Measurements from ENCODE around the gene HSD17B2. TPM values are rescaled to one million over a fixed set of nuclear protein-coding genes. Genes with fewer than 3 reads are reported as not detected.

HSD17B2 gene
- total and polyA plus RNA-seq, 5 donors from 2014 or later: 0.06 TPM; not detected in 4

DNA sequence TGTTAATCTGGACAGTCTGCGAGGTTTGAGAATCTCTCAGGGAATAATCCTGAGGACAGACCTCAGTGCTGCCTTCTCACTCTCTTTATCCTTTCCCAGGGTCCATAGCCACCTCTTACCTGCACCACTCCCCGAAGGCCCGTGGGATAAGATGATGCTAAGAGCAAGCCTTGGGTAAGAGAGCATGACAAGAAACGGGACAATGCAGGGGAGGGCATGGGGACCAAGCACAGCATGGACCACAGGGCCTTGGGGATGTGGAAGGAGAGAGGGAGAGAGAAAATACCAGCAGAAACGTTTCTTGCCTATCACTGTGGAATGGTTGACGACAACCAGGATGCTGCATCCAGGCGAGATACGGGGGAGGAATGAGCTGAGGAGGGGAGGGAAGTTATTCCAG is 15.5 kb upstream of the HSD17B2 start:
- DNase-seq: no peak
- no peaks in the 10 kb centered on the region for H3K4me1 ChIP-seq (ENCODE audit: control insufficient read depth, insufficient read depth, low read length, poor library complexity, severe bottlenecking)
- no peak overlapping the region for H3K27ac Mint-ChIP-seq
- no peaks in the 10 kb centered on the region for H3K36me3 ChIP-seq (ENCODE audit: control insufficient read depth, insufficient read depth, low read length)
- peaks cover 0 to 3% (median 0%) of the 10 kb centered on the region in 7 donors for H3K9me3 Mint-ChIP-seq
- peaks cover 0 to 7% of the 10 kb centered on the region in 2 experiments for H3K9me3 ChIP-seq (ENCODE audit: control insufficient read depth in 2 of 2, low read length in 2 of 2)
- ATAC-seq (ENCODE audit: low read depth in 2 of 2): no peak
- no peak overlapping the region for H3K27ac ChIP-seq (ENCODE audit: insufficient read depth, low read length, poor library complexity, severe bottlenecking)
- H3K27me3 Mint-ChIP-seq: peaks cover 9% of the 10 kb centered on the region
- peaks cover 5% of the 10 kb centered on the region for H3K27me3 ChIP-seq (ENCODE audit: control insufficient read depth, insufficient read depth, low read length)
- H3K4me3 Mint-ChIP-seq: no peak overlapping the region
- H3K4me1 Mint-ChIP-seq: no peaks in the 10 kb centered on the region
- H3K4me3 ChIP-seq (ENCODE audit: low read depth, low read length): no peak overlapping the region
- H3K36me3 Mint-ChIP-seq: no peaks in the 10 kb centered on the region

DNA sequence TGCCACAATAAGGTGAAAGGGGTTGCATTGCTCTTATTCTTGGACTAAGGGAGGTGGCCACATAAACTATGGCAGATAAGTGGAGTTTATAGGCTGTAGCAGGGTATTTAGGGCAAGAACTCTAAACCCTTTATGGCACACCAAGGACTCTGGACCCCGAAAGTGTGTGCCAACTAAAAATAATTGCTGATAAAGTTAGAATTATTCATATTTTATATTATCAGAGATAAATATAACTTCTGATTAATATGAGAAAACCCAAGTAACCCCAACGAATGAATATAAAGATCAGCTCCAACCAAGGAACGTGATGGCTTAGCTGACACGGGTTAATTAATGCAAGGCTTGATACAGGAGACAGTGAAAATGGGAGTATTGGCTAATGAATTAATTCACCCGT is 15.0 kb upstream of the HSD17B2 start:
- Histone ChIP-seq H3K27me3 (ENCODE audit: control insufficient read depth, insufficient read depth, low read length) (peaks cover 5% of the 10 kb centered on the region), H3K36me3 (ENCODE audit: control insufficient read depth, insufficient read depth, low read length) (no peaks in the 10 kb centered on the region), H3K9me3 (ENCODE audit: control insufficient read depth in 2 of 2, low read length in 2 of 2) (peaks cover 0 to 4% of the 10 kb centered on the region in 2 experiments), H3K27ac (ENCODE audit: insufficient read depth, low read length, poor library complexity, severe bottlenecking) (no peak overlapping the region), H3K4me1 (ENCODE audit: control insufficient read depth, insufficient read depth, low read length, poor library complexity, severe bottlenecking) (no peaks in the 10 kb centered on the region), H3K4me3 (ENCODE audit: low read depth, low read length) (no peak overlapping the region)
- no peak overlapping the region for H3K4me3 Mint-ChIP-seq
- H3K9me3 Mint-ChIP-seq: peaks cover 0 to 3% (median 0%) of the 10 kb centered on the region in 7 donors
- no peak for ATAC-seq (ENCODE audit: low read depth in 2 of 2)
- DNase-seq: no peak
- H3K4me1 Mint-ChIP-seq: no peaks in the 10 kb centered on the region
- peaks cover 9% of the 10 kb centered on the region for H3K27me3 Mint-ChIP-seq
- H3K36me3 Mint-ChIP-seq: no peaks in the 10 kb centered on the region
- H3K27ac Mint-ChIP-seq: no peak overlapping the region

GRCh38 chr16:82023206-82023605 is 11.8 kb upstream of the HSD17B2 start:
- H3K4me1 ChIP-seq (ENCODE audit: control insufficient read depth, insufficient read depth, low read length, poor library complexity, severe bottlenecking): no peaks in the 10 kb centered on the region
- Mint-ChIP-seq H3K4me1 (no peaks in the 10 kb centered on the region), H3K9me3 (peaks cover 0 to 3% (median 0%) of the 10 kb centered on the region in 7 donors), H3K27me3 (peaks cover 9% of the 10 kb centered on the region), H3K27ac (no peak overlapping the region), H3K36me3 (no peaks in the 10 kb centered on the region), H3K4me3 (no peak overlapping the region)
- H3K27me3 ChIP-seq (ENCODE audit: control insufficient read depth, insufficient read depth, low read length): peaks cover 3% of the 10 kb centered on the region
- H3K4me3 ChIP-seq (ENCODE audit: low read depth, low read length): no peak overlapping the region
- no peak for DNase-seq
- H3K9me3 ChIP-seq (ENCODE audit: control insufficient read depth in 2 of 2, low read length in 2 of 2): no peaks in the 10 kb centered on the region
- no peaks in the 10 kb centered on the region for H3K36me3 ChIP-seq (ENCODE audit: control insufficient read depth, insufficient read depth, low read length)
- H3K27ac ChIP-seq (ENCODE audit: insufficient read depth, low read length, poor library complexity, severe bottlenecking): no peak overlapping the region
- ATAC-seq (ENCODE audit: low read depth in 2 of 2): no peak

DNA sequence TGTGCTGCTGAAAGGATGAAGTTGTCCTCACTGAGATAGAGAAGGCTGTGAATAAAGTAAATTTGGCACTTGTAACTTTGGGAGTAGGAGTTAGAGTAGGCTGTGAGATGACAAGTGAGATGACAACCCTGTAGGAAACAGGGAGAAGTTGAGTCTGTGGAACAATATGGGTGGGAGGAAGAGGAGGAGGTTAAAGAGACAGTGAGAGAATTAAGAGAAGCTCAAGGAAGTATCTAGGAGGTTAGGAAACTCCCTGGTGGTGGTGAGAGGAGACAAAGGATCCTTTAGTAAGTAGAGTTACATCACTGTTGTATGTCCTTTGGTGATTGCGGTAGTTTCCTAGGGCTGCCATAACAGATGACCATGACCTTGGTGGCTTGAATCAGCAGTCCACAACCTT is 10.7 kb upstream of the HSD17B2 start:
- Mint-ChIP-seq H3K27ac (no peak overlapping the region), H3K27me3 (peaks cover 9% of the 10 kb centered on the region), H3K4me3 (no peak overlapping the region), H3K4me1 (no peaks in the 10 kb centered on the region), H3K9me3 (peaks cover 0 to 3% (median 0%) of the 10 kb centered on the region in 7 donors), H3K36me3 (no peaks in the 10 kb centered on the region)
- ATAC-seq (ENCODE audit: low read depth in 2 of 2): no peak
- H3K4me1 ChIP-seq (ENCODE audit: control insufficient read depth, insufficient read depth, low read length, poor library complexity, severe bottlenecking): no peaks in the 10 kb centered on the region
- no peak overlapping the region for H3K27ac ChIP-seq (ENCODE audit: insufficient read depth, low read length, poor library complexity, severe bottlenecking)
- H3K4me3 ChIP-seq (ENCODE audit: low read depth, low read length): no peak overlapping the region
- H3K36me3 ChIP-seq (ENCODE audit: control insufficient read depth, insufficient read depth, low read length): no peaks in the 10 kb centered on the region
- no peak for DNase-seq
- peaks cover 3% of the 10 kb centered on the region for H3K27me3 ChIP-seq (ENCODE audit: control insufficient read depth, insufficient read depth, low read length)
- no peaks in the 10 kb centered on the region for H3K9me3 ChIP-seq (ENCODE audit: control insufficient read depth in 2 of 2, low read length in 2 of 2)

- no peaks in the 10 kb centered on the region for H3K36me3 ChIP-seq (ENCODE audit: control insufficient read depth, insufficient read depth, low read length)
- no peak overlapping the region for H3K4me3 ChIP-seq (ENCODE audit: low read depth, low read length)
- H3K9me3 ChIP-seq (ENCODE audit: control insufficient read depth in 2 of 2, low read length in 2 of 2): no peaks in the 10 kb centered on the region
- Mint-ChIP-seq H3K9me3 (peaks cover 0 to 3% (median 0%) of the 10 kb centered on the region in 7 donors), H3K36me3 (no peaks in the 10 kb centered on the region), H3K4me1 (no peaks in the 10 kb centered on the region), H3K4me3 (no peak overlapping the region), H3K27me3 (peaks cover 9% of the 10 kb centered on the region), H3K27ac (no peak overlapping the region)
- ATAC-seq (ENCODE audit: low read depth in 2 of 2) (no peak), DNase-seq (no peak)
- no peaks in the 10 kb centered on the region for H3K4me1 ChIP-seq (ENCODE audit: control insufficient read depth, insufficient read depth, low read length, poor library complexity, severe bottlenecking)
- H3K27me3 ChIP-seq (ENCODE audit: control insufficient read depth, insufficient read depth, low read length): peaks cover 3% of the 10 kb centered on the region
- no peak overlapping the region for H3K27ac ChIP-seq (ENCODE audit: insufficient read depth, low read length, poor library complexity, severe bottlenecking)
These were observed 10.2 kb upstream of the HSD17B2 start for GRCh38 chr16:82024883-82025282.

GRCh38 chr16:82027629-82028064 is 7.4 kb upstream of the HSD17B2 start:
- Histone ChIP-seq H3K9me3 (ENCODE audit: control insufficient read depth in 2 of 2, low read length in 2 of 2) (no peaks in the 10 kb centered on the region), H3K36me3 (ENCODE audit: control insufficient read depth, insufficient read depth, low read length) (no peaks in the 10 kb centered on the region), H3K27ac (ENCODE audit: insufficient read depth, low read length, poor library complexity, severe bottlenecking) (no peak overlapping the region), H3K27me3 (ENCODE audit: control insufficient read depth, insufficient read depth, low read length) (peaks cover 3% of the 10 kb centered on the region), H3K4me1 (ENCODE audit: control insufficient read depth, insufficient read depth, low read length, poor library complexity, severe bottlenecking) (no peaks in the 10 kb centered on the region), H3K4me3 (ENCODE audit: low read depth, low read length) (no peak overlapping the region)
- peaks cover 0 to 3% (median 0%) of the 10 kb centered on the region in 7 donors for H3K9me3 Mint-ChIP-seq
- H3K4me1 Mint-ChIP-seq: no peaks in the 10 kb centered on the region
- peaks cover 9% of the 10 kb centered on the region for H3K27me3 Mint-ChIP-seq
- no peak overlapping the region for H3K27ac Mint-ChIP-seq
- H3K4me3 Mint-ChIP-seq: no peak overlapping the region
- ATAC-seq (ENCODE audit: low read depth in 2 of 2): no peak
- DNase-seq: no peak
- no peaks in the 10 kb centered on the region for H3K36me3 Mint-ChIP-seq

DNA sequence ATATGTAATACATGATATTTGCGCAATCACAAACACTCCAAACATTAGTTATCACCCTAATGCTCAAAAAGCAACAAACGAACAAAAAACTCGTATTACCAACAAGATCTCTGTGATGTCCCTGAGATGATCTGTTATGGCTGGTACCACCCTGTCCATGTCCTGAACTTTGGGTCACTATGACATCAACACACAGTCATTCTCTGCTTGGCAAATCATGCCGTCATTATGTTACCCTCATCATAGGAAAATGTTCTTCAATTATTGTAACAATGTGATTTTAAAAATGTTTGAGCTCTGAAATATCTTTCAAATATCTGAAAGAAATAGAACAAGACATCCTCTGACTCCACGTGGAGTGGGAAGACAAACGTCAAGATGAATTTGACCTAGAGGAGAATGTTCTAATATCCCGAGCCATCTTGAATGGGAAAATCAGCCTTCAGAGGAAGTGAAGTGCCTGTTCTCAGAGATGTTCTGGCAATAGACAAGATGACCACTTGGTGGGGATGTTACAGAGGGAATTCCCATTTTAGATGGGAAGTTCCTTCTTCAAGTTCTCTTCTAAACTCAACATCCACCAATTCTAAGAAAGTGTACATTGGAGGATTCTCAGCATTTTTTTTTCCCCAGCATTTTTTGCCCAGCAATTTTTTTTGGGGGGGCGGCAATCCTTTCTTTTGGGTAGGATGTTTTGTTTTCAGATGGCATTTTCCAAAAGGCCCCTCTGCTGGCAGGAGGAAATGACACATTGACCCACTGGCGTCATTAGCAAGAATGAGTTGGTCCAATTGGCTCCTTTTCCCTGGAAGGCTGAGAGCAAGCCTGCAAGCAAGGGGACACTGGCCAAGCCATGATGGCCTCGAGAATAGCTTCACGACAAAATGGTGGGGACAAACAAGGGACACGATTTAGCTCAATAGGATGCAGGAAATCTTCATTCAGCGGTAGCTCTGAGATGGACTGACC is 3.7 kb upstream of the HSD17B2 start:
- DNase-seq (no peak), ATAC-seq (ENCODE audit: low read depth in 2 of 2) (no peak)
- no peak overlapping the region for H3K4me3 Mint-ChIP-seq
- H3K9me3 Mint-ChIP-seq: peaks cover 0 to 1% (median 0%) of the 10 kb centered on the region in 7 donors
- H3K4me1 Mint-ChIP-seq: no peaks in the 10 kb centered on the region
- no peak overlapping the region for H3K27ac Mint-ChIP-seq
- no peaks in the 10 kb centered on the region for H3K36me3 Mint-ChIP-seq
- Histone ChIP-seq H3K4me1 (ENCODE audit: control insufficient read depth, insufficient read depth, low read length, poor library complexity, severe bottlenecking) (no peaks in the 10 kb centered on the region), H3K4me3 (ENCODE audit: low read depth, low read length) (no peak overlapping the region), H3K27me3 (ENCODE audit: control insufficient read depth, insufficient read depth, low read length) (peaks cover 2% of the 10 kb centered on the region), H3K27ac (ENCODE audit: insufficient read depth, low read length, poor library complexity, severe bottlenecking) (no peak overlapping the region), H3K9me3 (ENCODE audit: control insufficient read depth in 2 of 2, low read length in 2 of 2) (no peaks in the 10 kb centered on the region), H3K36me3 (ENCODE audit: control insufficient read depth, insufficient read depth, low read length) (no peaks in the 10 kb centered on the region)
- H3K27me3 Mint-ChIP-seq: no peaks in the 10 kb centered on the region

DNA sequence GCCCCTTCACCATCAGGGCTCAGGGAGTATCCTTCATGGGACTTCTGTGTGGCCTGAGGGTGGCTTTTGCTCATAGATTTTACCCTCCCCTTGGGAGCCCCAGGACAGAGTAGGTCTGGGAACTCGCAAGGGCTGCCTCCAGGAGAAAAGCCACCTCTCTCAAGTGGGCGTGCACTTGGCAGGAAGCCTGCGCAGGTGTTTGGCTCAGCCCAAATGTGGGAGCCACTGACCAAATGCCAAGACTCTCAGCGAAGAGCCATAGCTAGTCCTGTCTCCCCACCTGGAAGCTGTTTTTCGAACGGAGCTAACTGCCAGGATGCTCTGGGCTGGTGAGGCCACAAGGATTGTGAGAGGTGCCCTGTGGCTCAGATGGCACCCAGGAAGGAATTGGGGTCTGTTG is 2.0 kb upstream of the HSD17B2 start:
- no peak overlapping the region for H3K4me3 ChIP-seq (ENCODE audit: low read depth, low read length)
- ATAC-seq (ENCODE audit: low read depth in 2 of 2): no peak
- no peaks in the 10 kb centered on the region for H3K9me3 ChIP-seq (ENCODE audit: control insufficient read depth in 2 of 2, low read length in 2 of 2)
- H3K36me3 Mint-ChIP-seq: no peaks in the 10 kb centered on the region
- no peak for DNase-seq
- peaks cover 2% of the 10 kb centered on the region for H3K27me3 ChIP-seq (ENCODE audit: control insufficient read depth, insufficient read depth, low read length)
- peaks cover 0 to 1% (median 0%) of the 10 kb centered on the region in 7 donors for H3K9me3 Mint-ChIP-seq
- H3K4me1 Mint-ChIP-seq: no peaks in the 10 kb centered on the region
- H3K27ac ChIP-seq (ENCODE audit: insufficient read depth, low read length, poor library complexity, severe bottlenecking): no peak overlapping the region
- H3K36me3 ChIP-seq (ENCODE audit: control insufficient read depth, insufficient read depth, low read length): no peaks in the 10 kb centered on the region
- no peak overlapping the region for H3K27ac Mint-ChIP-seq
- H3K4me1 ChIP-seq (ENCODE audit: control insufficient read depth, insufficient read depth, low read length, poor library complexity, severe bottlenecking): no peaks in the 10 kb centered on the region
- no peak overlapping the region for H3K4me3 Mint-ChIP-seq
- no peaks in the 10 kb centered on the region for H3K27me3 Mint-ChIP-seq

All from CD4-positive, CD25-positive, alpha-beta regulatory T cell (primary cell).